Measurements from ENCODE around the gene METTL8. TPM values are rescaled to one million over a fixed set of nuclear protein-coding genes. Genes with fewer than 3 reads are reported as not detected.

The METTL8 gene
- total and polyA plus RNA-seq, 7 donors = 3.0 to 15.5 (median 10.8) TPM

- ATAC-seq = no peak
- H3K4me1 ChIP-seq = no peaks in the 10 kb centered on the region
These were observed 122.9 kb downstream of the METTL8 start for GRCh38 chr2:171310889-171311288.

GRCh38 chr2:171309455-171310286 lies 124.1 kb downstream of the METTL8 start:
- 80 to 88% (median 87%) methylated on average over 6 of the region's 6 CpGs for WGBS, 3 donors
- no peak for DNase-seq
- Histone ChIP-seq H3K27me3 (ENCODE audit: insufficient read depth in 3 of 3, low read length in 2 of 3) (no peaks in the 10 kb centered on the region), H3K4me3 (no peak overlapping the region), H3K4me1 (no peaks in the 10 kb centered on the region), H3K36me3 (ENCODE audit: insufficient read depth in 1 of 2, low read depth in 1 of 2) (no peaks in the 10 kb centered on the region), H3K27ac (no peak overlapping the region), H3K9me3 (peaks cover 3% of the 10 kb centered on the region)
- no peak for TF ChIP-seq CTCF (IDR thresholded peaks at IDR 0.05)
- no peak for ATAC-seq
- intact Hi-C loops (cut with DNase I) = no loop called here

More at GRCh38 chr2:171310889-171311288, 122.9 kb downstream of the METTL8 start:
- TF ChIP-seq CTCF (IDR thresholded peaks at IDR 0.05) = no peak
- DNase-seq = no peak
- Histone ChIP-seq H3K4me3 (no peak overlapping the region), H3K36me3 (ENCODE audit: insufficient read depth in 1 of 2, low read depth in 1 of 2) (no peaks in the 10 kb centered on the region), H3K9me3 (peaks cover 3% of the 10 kb centered on the region), H3K27me3 (ENCODE audit: insufficient read depth in 3 of 3, low read length in 2 of 3) (no peaks in the 10 kb centered on the region), H3K27ac (no peak overlapping the region)
- WGBS, 3 donors = 94 to 99% (median 96%) methylated on average over 2 of the region's 2 CpGs
- intact Hi-C loops (cut with DNase I) = no loop called here

- intact Hi-C loops (cut with DNase I) = no loop called here
- H3K27me3 ChIP-seq (ENCODE audit: insufficient read depth in 3 of 3, low read length in 2 of 3) = no peaks in the 10 kb centered on the region
- ATAC-seq (no peak), DNase-seq (no peak)
- no peaks in the 10 kb centered on the region for H3K36me3 ChIP-seq (ENCODE audit: insufficient read depth in 1 of 2, low read depth in 1 of 2)
- H3K4me1 ChIP-seq = no peaks in the 10 kb centered on the region
- no peak for TF ChIP-seq CTCF (IDR thresholded peaks at IDR 0.05)
- H3K27ac ChIP-seq = no peak overlapping the region
- no peak overlapping the region for H3K4me3 ChIP-seq
- peaks cover 3% of the 10 kb centered on the region for H3K9me3 ChIP-seq
- WGBS, 3 donors = 96 to 98% (median 98%) methylated on average over 6 of the region's 6 CpGs
These were observed 125.3 kb downstream of the METTL8 start for GRCh38 chr2:171308280-171309054.

DNA sequence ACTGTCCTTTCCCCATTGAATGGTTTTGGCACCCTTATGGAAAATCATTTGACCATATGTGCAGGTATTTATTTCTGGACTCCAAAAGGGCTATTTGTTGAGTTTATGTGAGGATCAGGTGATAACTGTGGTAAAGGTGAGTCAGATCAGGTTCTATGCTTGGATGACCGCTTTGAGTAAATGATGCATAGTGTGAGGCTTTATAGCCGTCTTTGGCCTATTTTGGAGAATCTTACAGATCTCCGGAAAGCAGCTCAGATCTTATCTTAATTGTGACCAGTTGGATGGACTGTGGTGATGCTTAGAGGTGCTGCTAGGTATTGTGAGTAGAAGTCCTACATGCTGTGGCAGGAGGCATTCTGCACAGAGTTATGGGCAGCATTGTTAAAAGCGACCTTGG lies 126.2 kb downstream of the METTL8 start:
- whole genome bisulfite sequencing, 3 donors = 93 to 97% (median 96%) methylated on average over 4 of the region's 4 CpGs
- Histone ChIP-seq H3K4me1 (no peaks in the 10 kb centered on the region), H3K9me3 (peaks cover 3% of the 10 kb centered on the region), H3K36me3 (ENCODE audit: insufficient read depth in 1 of 2, low read depth in 1 of 2) (no peaks in the 10 kb centered on the region), H3K27ac (no peak overlapping the region), H3K27me3 (ENCODE audit: insufficient read depth in 3 of 3, low read length in 2 of 3) (no peaks in the 10 kb centered on the region), H3K4me3 (no peak overlapping the region)
- intact Hi-C loops (cut with DNase I) = no loop called here
- DNase-seq = no peak
- no peak for TF ChIP-seq CTCF (IDR thresholded peaks at IDR 0.05)
- ATAC-seq = no peak

Data from psoas muscle (tissue), 8 donors.